OCI-LY1 (cell line): Measurements from ENCODE around the gene SOS1.

ENCODE experiments used
- H2AFZ ChIP-seq: fragments of 200-600 bp; sonication (generic), shearing (Covaris generic); 2 replicates; pipeline ENCODE4 v1.6.0; 2014; ENCODE audit warnings: antibody characterized with exemption, mild to moderate bottlenecking, low read length
- H3F3A ChIP-seq: fragments of 200-600 bp; sonication (generic), shearing (Covaris generic); 2 replicates; pipeline ENCODE4 v1.6.0; 2014; ENCODE audit warnings: mild to moderate bottlenecking, antibody characterized with exemption, low read length, moderate library complexity; ENCODE audit not compliant: insufficient read depth
- H3K27ac ChIP-seq: fragments of 200-600 bp; sonication (generic); 2 replicates; pipeline ENCODE4 v1.5.1; 2014; ENCODE audit warnings: low read length, mixed run types, mild to moderate bottlenecking, low read depth; ENCODE audit not compliant: poor library complexity, severe bottlenecking
- H3K27me3 ChIP-seq: fragments of 200-600 bp; sonication (generic); 2 replicates; pipeline ENCODE4 v1.6.0; 2014; ENCODE audit warnings: antibody characterized with exemption, mild to moderate bottlenecking, low read length, moderate library complexity; ENCODE audit not compliant: insufficient read depth
- H3K36me3 ChIP-seq: fragments of 200-600 bp; sonication (generic); 2 replicates; pipeline ENCODE4 v1.6.1; 2014; ENCODE audit warnings: mild to moderate bottlenecking, antibody characterized with exemption, low read length, moderate library complexity, mixed read lengths; ENCODE audit not compliant: insufficient read depth
- H3K4me1 ChIP-seq: fragments of 200-600 bp; sonication (generic); 2 replicates; pipeline ENCODE4 v1.5.1; 2014; ENCODE audit warnings: mild to moderate bottlenecking, low read length, moderate library complexity; ENCODE audit not compliant: insufficient read depth, severe bottlenecking
- H3K4me2 ChIP-seq: fragments of 200-600 bp; sonication (generic), shearing (Covaris generic); 2 replicates; pipeline ENCODE4 v1.6.1; 2014; ENCODE audit warnings: low read length
- H3K4me3 ChIP-seq: fragments of 200-600 bp; sonication (generic); 2 replicates; pipeline ENCODE4 v1.5.1; 2014; ENCODE audit warnings: low read length, low read depth, mild to moderate bottlenecking, mixed read lengths; ENCODE audit not compliant: poor library complexity, severe bottlenecking
- H3K79me2 ChIP-seq: fragments of 200-600 bp; shearing (Covaris generic); 2 replicates; pipeline ENCODE4 v1.6.1; 2016; ENCODE audit warnings: mixed run types, low read length, mixed read lengths; ENCODE audit not compliant: insufficient read depth
- H3K9ac ChIP-seq: fragments of 200-600 bp; sonication (generic), shearing (Covaris generic); 2 replicates; pipeline ENCODE4 v1.6.1; 2014; ENCODE audit warnings: mild to moderate bottlenecking, low read length, mixed read lengths
- H3K9me2 ChIP-seq: fragments of 200-600 bp; sonication (generic), shearing (Covaris generic); 2 replicates; pipeline ENCODE4 v1.6.1; 2014; ENCODE audit warnings: low read depth, mild to moderate bottlenecking, low read length, mixed read lengths
- H3K9me3 ChIP-seq: fragments of 200-600 bp; shearing (Covaris generic); 2 replicates; pipeline ENCODE4 v1.6.1; 2014; ENCODE audit warnings: low read length, mixed read lengths
- H4K20me1 ChIP-seq: fragments of 200-600 bp; sonication (generic), shearing (Covaris generic); 2 replicates; pipeline ENCODE4 v1.6.0; 2016; ENCODE audit warnings: mild to moderate bottlenecking, low read length; ENCODE audit not compliant: insufficient read depth
- CTCF ChIP-seq: fragments of 200-600 bp; sonication (generic), shearing (Covaris generic); IDR thresholded peaks from 2 replicates; pipeline ENCODE4 v1.5.1; 2017; ENCODE audit warnings: mild to moderate bottlenecking, antibody characterized with exemption, low read length, moderate library complexity, mixed read lengths
- EZH2 ChIP-seq: fragments of 200-600 bp; sonication (generic), shearing (Covaris generic); IDR thresholded peaks from 2 replicates; pipeline ENCODE4 v1.8.0; 2017; ENCODE audit warnings: borderline replicate concordance, mixed run types, mild to moderate bottlenecking, antibody characterized with exemption, low read length, moderate library complexity, mixed read lengths

SOS1 gene

GRCh38 chr2:38934742-38935141 is 186.1 kb downstream of the SOS1 start:
- no peaks in the 10 kb centered on the region for H3K36me3 ChIP-seq
- no peaks in the 10 kb centered on the region for H3K4me1 ChIP-seq
- H4K20me1 ChIP-seq, result no peaks in the 10 kb centered on the region
- H3K9ac ChIP-seq, result no peak overlapping the region
- no peak overlapping the region for H3K27ac ChIP-seq
- H3K4me3 ChIP-seq, result no peak overlapping the region
- H3K4me2 ChIP-seq, result no peak overlapping the region
- H2AFZ ChIP-seq, result no peak overlapping the region
- no peaks in the 10 kb centered on the region for H3K79me2 ChIP-seq
- no peaks in the 10 kb centered on the region for H3K27me3 ChIP-seq
- H3F3A ChIP-seq, result no peaks in the 10 kb centered on the region
- H3K9me2 ChIP-seq, result no peaks in the 10 kb centered on the region
- no peaks in the 10 kb centered on the region for H3K9me3 ChIP-seq
- TF ChIP-seq EZH2 (no peak), CTCF (no peak)

- no peaks in the 10 kb centered on the region for H3K9me3 ChIP-seq
- H3K36me3 ChIP-seq, result no peaks in the 10 kb centered on the region
- H3K4me2 ChIP-seq, result no peak overlapping the region
- H3K9ac ChIP-seq, result no peak overlapping the region
- TF ChIP-seq CTCF (no peak), EZH2 (no peak)
- no peaks in the 10 kb centered on the region for H3K79me2 ChIP-seq
- no peaks in the 10 kb centered on the region for H3K4me1 ChIP-seq
- no peaks in the 10 kb centered on the region for H4K20me1 ChIP-seq
- no peak overlapping the region for H2AFZ ChIP-seq
- no peaks in the 10 kb centered on the region for H3K9me2 ChIP-seq
- H3K4me3 ChIP-seq, result no peak overlapping the region
- no peaks in the 10 kb centered on the region for H3K27me3 ChIP-seq
- H3K27ac ChIP-seq, result no peak overlapping the region
- no peaks in the 10 kb centered on the region for H3F3A ChIP-seq
Measured at GRCh38 chr2:38933653-38934052, 187.2 kb downstream of the SOS1 start.

- TF ChIP-seq EZH2, result no peak
- TF ChIP-seq CTCF, result no peak
- Histone ChIP-seq H3K9me3 (no peaks in the 10 kb centered on the region), H3K9ac (no peak overlapping the region), H3K36me3 (no peaks in the 10 kb centered on the region), H4K20me1 (no peaks in the 10 kb centered on the region), H3K4me1 (no peaks in the 10 kb centered on the region), H3K79me2 (no peaks in the 10 kb centered on the region), H3K27me3 (no peaks in the 10 kb centered on the region), H3F3A (no peaks in the 10 kb centered on the region), H3K27ac (no peak overlapping the region), H2AFZ (no peak overlapping the region), H3K9me2 (no peaks in the 10 kb centered on the region), H3K4me2 (no peak overlapping the region), H3K4me3 (no peak overlapping the region)
Measured at GRCh38 chr2:38932586-38932985, 188.3 kb downstream of the SOS1 start.
